ENCODE results near the gene P3H2. TPM values are rescaled to one million over a fixed set of nuclear protein-coding genes. Genes with fewer than 3 reads are reported as not detected.

The P3H2 gene
- total and polyA plus RNA-seq, 2 experiments from 2014 or later, result 14.5 TPM

DNA sequence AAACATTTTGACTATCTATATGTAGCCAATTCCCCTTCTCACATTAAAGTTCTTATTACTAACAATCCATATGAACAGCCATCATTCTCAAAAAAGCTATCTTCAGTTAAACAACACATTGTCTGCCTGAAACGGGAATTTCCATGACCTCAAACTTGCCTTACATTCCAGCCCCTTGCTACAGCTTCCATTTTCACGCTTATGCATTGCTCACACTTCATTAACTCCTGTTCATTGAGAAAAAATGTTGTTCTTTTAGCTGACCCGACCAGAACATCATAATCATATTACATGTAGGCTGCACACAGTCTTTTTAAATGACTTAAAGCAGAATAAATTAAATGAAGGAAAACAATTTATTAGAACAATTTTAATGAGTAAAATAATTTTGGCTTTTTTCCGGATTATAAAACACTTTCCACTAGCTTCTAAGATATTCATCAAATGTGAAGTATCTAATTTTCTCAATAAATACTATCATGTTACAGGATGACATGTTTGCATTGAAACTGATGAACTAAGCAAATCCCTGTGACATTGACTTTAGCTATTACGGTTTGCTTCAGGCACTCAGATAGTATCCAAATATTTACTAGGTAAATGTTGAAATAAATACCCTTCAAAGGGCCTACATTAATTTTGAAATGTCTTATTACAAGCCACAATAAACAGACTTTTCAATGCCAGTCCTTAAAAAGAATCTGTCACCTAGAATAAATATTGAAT, 49.9 kb downstream of the P3H2 start:
- Histone ChIP-seq H2AFZ (no peak overlapping the region), H3K4me3 (no peak overlapping the region), H3K9me3 (ENCODE audit: low read depth) (no peaks in the 10 kb centered on the region), H3K27me3 (no peaks in the 10 kb centered on the region), H3K4me1 (ENCODE audit: insufficient read depth) (peaks cover 6% of the 10 kb centered on the region), H3K27ac (no peak overlapping the region), H4K20me1 (ENCODE audit: insufficient read depth, poor library complexity, severe bottlenecking) (no peaks in the 10 kb centered on the region), H3K4me2 (no peak overlapping the region), H3K79me2 (peaks cover 9% of the 10 kb centered on the region), H3K9me2 (replicated peaks; ENCODE audit: insufficient read depth) (no peaks in the 10 kb centered on the region), H3K36me3 (replicated peaks; ENCODE audit: insufficient read depth, low read depth) (no peaks in the 10 kb centered on the region)
- no peak for DNase-seq (ENCODE audit: low spot score)
- 67% methylated on average over 5 of the region's 5 CpGs for WGBS (ENCODE audit: low lambda C conversion rate, missing lambda C conversion rate)
- TF ChIP-seq, protein P1, sequence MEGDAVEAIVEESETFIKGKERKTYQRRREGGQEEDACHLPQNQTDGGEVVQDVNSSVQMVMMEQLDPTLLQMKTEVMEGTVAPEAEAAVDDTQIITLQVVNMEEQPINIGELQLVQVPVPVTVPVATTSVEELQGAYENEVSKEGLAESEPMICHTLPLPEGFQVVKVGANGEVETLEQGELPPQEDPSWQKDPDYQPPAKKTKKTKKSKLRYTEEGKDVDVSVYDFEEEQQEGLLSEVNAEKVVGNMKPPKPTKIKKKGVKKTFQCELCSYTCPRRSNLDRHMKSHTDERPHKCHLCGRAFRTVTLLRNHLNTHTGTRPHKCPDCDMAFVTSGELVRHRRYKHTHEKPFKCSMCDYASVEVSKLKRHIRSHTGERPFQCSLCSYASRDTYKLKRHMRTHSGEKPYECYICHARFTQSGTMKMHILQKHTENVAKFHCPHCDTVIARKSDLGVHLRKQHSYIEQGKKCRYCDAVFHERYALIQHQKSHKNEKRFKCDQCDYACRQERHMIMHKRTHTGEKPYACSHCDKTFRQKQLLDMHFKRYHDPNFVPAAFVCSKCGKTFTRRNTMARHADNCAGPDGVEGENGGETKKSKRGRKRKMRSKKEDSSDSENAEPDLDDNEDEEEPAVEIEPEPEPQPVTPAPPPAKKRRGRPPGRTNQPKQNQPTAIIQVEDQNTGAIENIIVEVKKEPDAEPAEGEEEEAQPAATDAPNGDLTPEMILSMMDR (IDR thresholded peaks at IDR 0.05; ENCODE audit: poor library complexity), result no peak
- TF ChIP-seq EZH2 (IDR thresholded peaks at IDR 0.05; ENCODE audit: borderline replicate concordance) (no peak), EZH2phosphoT487 (IDR thresholded peaks at IDR 0.05; ENCODE audit: low read depth, severe bottlenecking, unreplicated experiment) (no peak)

GRCh38 chr3:190065204-190065603, 55.5 kb downstream of the P3H2 start:
- WGBS (ENCODE audit: low lambda C conversion rate, missing lambda C conversion rate), result 42% methylated on average over 2 of the region's 2 CpGs
- Histone ChIP-seq H3K4me1 (ENCODE audit: insufficient read depth) (peaks cover 8% of the 10 kb centered on the region), H3K27me3 (no peaks in the 10 kb centered on the region), H2AFZ (no peak overlapping the region), H4K20me1 (ENCODE audit: insufficient read depth, poor library complexity, severe bottlenecking) (no peaks in the 10 kb centered on the region), H3K9me2 (replicated peaks; ENCODE audit: insufficient read depth) (no peaks in the 10 kb centered on the region), H3K36me3 (replicated peaks; ENCODE audit: insufficient read depth, low read depth) (no peaks in the 10 kb centered on the region), H3K79me2 (peaks cover 6% of the 10 kb centered on the region), H3K27ac (peak overlapping the region; percentile 62), H3K9me3 (ENCODE audit: low read depth) (no peaks in the 10 kb centered on the region), H3K4me2 (no peak overlapping the region), H3K4me3 (no peak overlapping the region)
- TF ChIP-seq EZH2phosphoT487 (IDR thresholded peaks at IDR 0.05; ENCODE audit: low read depth, severe bottlenecking, unreplicated experiment) (no peak), EZH2 (IDR thresholded peaks at IDR 0.05; ENCODE audit: borderline replicate concordance) (no peak)
- TF ChIP-seq, protein P1 (IDR thresholded peaks at IDR 0.05; ENCODE audit: poor library complexity), result no peak
- DNase-seq (ENCODE audit: low spot score), result no peak

DNA sequence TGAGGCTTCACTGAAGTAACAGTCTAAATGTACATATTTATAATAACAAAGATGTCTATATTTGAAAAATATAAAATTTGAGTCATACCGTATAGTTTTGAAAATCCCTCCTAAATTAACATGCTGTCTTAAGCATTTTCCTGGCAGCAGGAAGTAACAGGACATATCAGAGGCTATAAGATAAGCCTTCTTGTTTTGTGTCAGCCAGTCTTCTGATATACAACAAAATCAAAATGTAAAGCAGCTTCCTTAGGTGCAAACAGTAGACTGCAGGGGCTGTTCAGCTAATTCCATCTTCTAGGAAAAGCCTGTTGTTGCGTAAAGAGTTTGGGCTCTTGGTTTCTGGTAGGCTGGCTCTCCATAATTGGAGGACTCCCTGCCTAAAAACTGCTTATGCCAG, 56.0 kb downstream of the P3H2 start:
- Histone ChIP-seq H3K27ac (peak overlapping the region; percentile 62), H3K27me3 (no peaks in the 10 kb centered on the region), H3K4me2 (no peak overlapping the region), H2AFZ (no peak overlapping the region), H3K79me2 (peaks cover 3% of the 10 kb centered on the region), H3K9me2 (replicated peaks; ENCODE audit: insufficient read depth) (no peaks in the 10 kb centered on the region), H3K36me3 (replicated peaks; ENCODE audit: insufficient read depth, low read depth) (no peaks in the 10 kb centered on the region), H3K4me3 (no peak overlapping the region), H3K4me1 (ENCODE audit: insufficient read depth) (peaks cover 8% of the 10 kb centered on the region), H4K20me1 (ENCODE audit: insufficient read depth, poor library complexity, severe bottlenecking) (no peaks in the 10 kb centered on the region), H3K9me3 (ENCODE audit: low read depth) (no peaks in the 10 kb centered on the region)
- WGBS (ENCODE audit: low lambda C conversion rate, missing lambda C conversion rate), result 81% methylated on average over 2 of the region's 2 CpGs
- TF ChIP-seq, protein P1 (IDR thresholded peaks at IDR 0.05; ENCODE audit: poor library complexity), result no peak
- TF ChIP-seq EZH2phosphoT487 (IDR thresholded peaks at IDR 0.05; ENCODE audit: low read depth, severe bottlenecking, unreplicated experiment) (no peak), EZH2 (IDR thresholded peaks at IDR 0.05; ENCODE audit: borderline replicate concordance) (no peak)
- no peak for DNase-seq (ENCODE audit: low spot score)

All from hepatocyte (in vitro differentiated cells).